IPS-20b (cell line): ENCODE measurements around the gene ANKZF1.
A peak's percentile ranks its signal among the peaks of the same experiment; 100 is the strongest.
"Not testable (repeated sequence)": the region's sequence is repeated elsewhere in the genome, so short reads cannot be mapped to it uniquely, and the experiment has no call there.

ENCODE experiments used
- H3K27ac ChIP-seq: one replicate; pipeline ENCODE4 v1.5.1; 2013; ENCODE audit warnings: low read length
- H3K27me3 ChIP-seq: 2 replicates; pipeline ENCODE4 v1.6.1; 2013; ENCODE audit warnings: mild to moderate bottlenecking, low read length, inconsistent platforms; ENCODE audit not compliant: insufficient read depth
- H3K36me3 ChIP-seq: 2 replicates; pipeline ENCODE4 v1.6.1; 2013; ENCODE audit warnings: low read depth, mild to moderate bottlenecking, inconsistent platforms, low read length, moderate library complexity; ENCODE audit not compliant: insufficient read depth
- H3K4me1 ChIP-seq: 2 replicates; pipeline ENCODE4 v1.6.1; 2013; ENCODE audit warnings: mild to moderate bottlenecking, control low read depth, inconsistent platforms, low read length, moderate library complexity; ENCODE audit not compliant: insufficient read depth
- H3K4me3 ChIP-seq: 2 replicates; pipeline ENCODE4 v1.5.1; 2013; ENCODE audit warnings: mild to moderate bottlenecking, low read length, inconsistent platforms
- H3K9ac ChIP-seq: 2 replicates; pipeline ENCODE4 v1.6.1; 2013; ENCODE audit warnings: low read depth, mild to moderate bottlenecking, inconsistent platforms, low read length, moderate library complexity
- H3K9me3 ChIP-seq: 2 replicates; pipeline ENCODE4 v1.6.1; 2013; ENCODE audit warnings: mild to moderate bottlenecking, low read depth, low read length, inconsistent platforms; ENCODE audit not compliant: insufficient read depth

The ANKZF1 gene

GRCh38 chr2:219200502-219201326 lies 28.9 kb upstream of the ANKZF1 start:
- H3K9ac ChIP-seq, H3K36me3 ChIP-seq, H3K27me3 ChIP-seq, H3K4me3 ChIP-seq, H3K4me1 ChIP-seq, H3K9me3 ChIP-seq, H3K27ac ChIP-seq: not testable (repeated sequence)

DNA sequence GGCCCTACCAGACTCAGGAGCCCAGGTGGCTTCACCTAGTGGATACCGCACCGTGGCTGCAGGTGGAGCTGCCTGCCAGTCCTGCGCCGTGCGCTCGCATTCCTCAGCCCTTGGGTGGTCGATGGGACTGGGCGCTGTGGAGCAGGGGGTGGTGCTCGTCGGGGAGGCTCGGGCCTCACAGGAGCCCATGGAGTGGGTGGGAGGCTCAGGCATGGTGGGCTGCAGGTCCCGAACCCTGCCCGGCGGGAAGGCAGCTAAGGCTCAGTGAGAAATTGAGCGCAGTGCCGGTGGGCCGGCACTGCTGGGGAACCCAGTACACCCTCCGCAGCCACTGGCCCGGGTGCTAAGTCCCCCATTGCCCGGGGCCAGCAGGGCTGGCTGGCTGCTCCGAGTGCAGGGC lies 28.3 kb upstream of the ANKZF1 start:
- not testable (repeated sequence) for H3K27me3 ChIP-seq, H3K27ac ChIP-seq, H3K36me3 ChIP-seq, H3K9ac ChIP-seq, H3K4me3 ChIP-seq, H3K9me3 ChIP-seq, H3K4me1 ChIP-seq

DNA sequence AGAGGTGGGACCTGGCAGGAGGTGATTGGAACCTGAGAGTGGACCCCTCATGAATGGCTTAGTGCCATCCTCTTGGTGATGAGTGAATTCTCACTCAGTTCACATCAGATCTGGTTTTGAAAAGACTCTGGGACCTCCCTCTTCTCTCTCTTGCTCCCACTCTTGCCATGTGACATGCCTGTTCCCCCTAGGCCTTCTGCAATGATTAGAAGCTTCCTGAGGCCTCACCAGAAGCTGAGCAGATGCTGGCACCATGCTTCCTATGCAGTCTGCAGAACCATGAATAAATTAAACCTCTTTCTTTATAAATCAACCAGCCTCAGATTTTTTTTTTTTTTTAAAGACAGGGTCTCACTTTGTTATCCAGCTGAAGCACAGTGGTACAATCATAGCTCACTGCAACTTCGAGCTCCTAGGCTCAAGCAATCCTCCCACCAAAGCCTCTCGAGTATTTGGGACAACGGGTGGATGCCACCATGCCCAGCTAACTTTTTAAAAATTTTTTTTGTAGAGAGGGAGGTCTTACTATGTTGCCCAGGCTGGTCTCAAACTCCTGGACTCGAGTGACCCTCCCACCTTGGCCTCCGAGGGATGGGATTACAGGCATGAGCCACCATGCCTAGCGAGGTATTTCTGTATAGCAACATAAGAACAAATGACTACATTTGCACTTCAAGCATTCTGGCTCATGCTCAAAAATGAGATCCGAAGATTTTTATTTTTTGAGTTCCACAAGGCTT lies 25.0 kb upstream of the ANKZF1 start:
- peaks cover 15% of the 10 kb centered on the region; the same call in 1 of the 2 replicates for H3K36me3 ChIP-seq
- H3K4me3 ChIP-seq, result no peak overlapping the region
- no peaks in the 10 kb centered on the region for H3K27me3 ChIP-seq
- H3K27ac ChIP-seq, result no peak overlapping the region
- H3K9me3 ChIP-seq, result no peaks in the 10 kb centered on the region
- no peak overlapping the region for H3K9ac ChIP-seq
- H3K4me1 ChIP-seq, result peaks cover 4% of the 10 kb centered on the region; the same call in 1 of the 2 replicates

DNA sequence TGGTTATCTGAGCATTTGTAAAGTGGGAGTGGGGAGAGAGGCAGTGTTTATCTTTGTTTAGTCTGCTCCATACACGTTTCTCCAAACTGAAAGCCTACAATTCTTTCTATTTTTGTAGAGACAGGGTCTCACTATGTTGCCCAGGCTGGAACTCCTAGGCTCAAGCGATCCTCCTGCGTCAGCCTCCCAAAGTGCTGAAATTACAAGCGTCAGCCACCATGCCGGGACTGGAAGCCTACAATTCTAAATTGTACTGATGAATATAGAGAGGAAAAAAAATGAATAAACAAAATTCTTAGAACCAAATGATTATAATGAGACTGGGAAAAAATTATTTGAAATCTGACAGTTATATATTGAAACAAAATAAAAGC lies 24.5 kb upstream of the ANKZF1 start:
- Histone ChIP-seq H3K4me3 (no peak overlapping the region), H3K9ac (no peak overlapping the region), H3K4me1 (peaks cover 4% of the 10 kb centered on the region; the same call in 1 of the 2 replicates), H3K36me3 (peaks cover 20% of the 10 kb centered on the region; the same call in 1 of the 2 replicates), H3K9me3 (no peaks in the 10 kb centered on the region), H3K27ac (no peak overlapping the region), H3K27me3 (no peaks in the 10 kb centered on the region)

- H3K36me3 ChIP-seq, result peaks cover 26% of the 10 kb centered on the region; the same call in 1 of the 2 replicates
- H3K4me1 ChIP-seq, result peaks cover 4% of the 10 kb centered on the region; the same call in 1 of the 2 replicates
- peak overlapping the region; percentile 73; the same call in 1 of the 2 replicates for H3K9ac ChIP-seq
- H3K4me3 ChIP-seq, result peak overlapping the region; percentile 84
- no peak overlapping the region for H3K27ac ChIP-seq
- no peaks in the 10 kb centered on the region for H3K27me3 ChIP-seq
- H3K9me3 ChIP-seq, result no peaks in the 10 kb centered on the region
These were observed 23.7 kb upstream of the ANKZF1 start for GRCh38 chr2:219205981-219206327.

GRCh38 chr2:219206328-219207133 lies 23.1 kb upstream of the ANKZF1 start, which contains the start of gene ZFAND2B:
ZFAND2B (plus strand) TSS chr2:219206782; CDS start chr2:219206988, 206 bp downstream.
- peak within 1 kb of the TSS; percentile 84 for H3K4me3 ChIP-seq
- peaks cover 31% of the 10 kb centered on the region; the same call in 1 of the 2 replicates for H3K36me3 ChIP-seq
- peak within 1 kb of the TSS; percentile 75 for H3K9ac ChIP-seq
- no peaks in the 10 kb centered on the region for H3K27me3 ChIP-seq
- peaks cover 4% of the 10 kb centered on the region; the same call in 1 of the 2 replicates for H3K4me1 ChIP-seq
- H3K9me3 ChIP-seq, result no peaks in the 10 kb centered on the region
- no peak within 1 kb of the TSS for H3K27ac ChIP-seq

GRCh38 chr2:219207134-219207883 lies 22.3 kb upstream of the ANKZF1 start:
- Histone ChIP-seq H3K4me3 (peak overlapping the region; percentile 84), H3K4me1 (peaks cover 4% of the 10 kb centered on the region; the same call in 1 of the 2 replicates), H3K27ac (no peak overlapping the region), H3K9me3 (no peaks in the 10 kb centered on the region), H3K27me3 (no peaks in the 10 kb centered on the region), H3K9ac (peak overlapping the region; percentile 75; the same call in 1 of the 2 replicates), H3K36me3 (peaks cover 35% of the 10 kb centered on the region; the same call in 1 of the 2 replicates)

- no peaks in the 10 kb centered on the region for H3K9me3 ChIP-seq
- H3K9ac ChIP-seq, result peak overlapping the region; percentile 75; the same call in 1 of the 2 replicates
- peak overlapping the region; percentile 84; the same call in 1 of the 2 replicates for H3K4me3 ChIP-seq
- H3K27me3 ChIP-seq, result no peaks in the 10 kb centered on the region
- no peak overlapping the region for H3K27ac ChIP-seq
- H3K4me1 ChIP-seq, result peaks cover 4% of the 10 kb centered on the region; the same call in 1 of the 2 replicates
- peaks cover 43% of the 10 kb centered on the region; the same call in 1 of the 2 replicates for H3K36me3 ChIP-seq
These were observed 21.5 kb upstream of the ANKZF1 start for GRCh38 chr2:219207884-219208740.

DNA sequence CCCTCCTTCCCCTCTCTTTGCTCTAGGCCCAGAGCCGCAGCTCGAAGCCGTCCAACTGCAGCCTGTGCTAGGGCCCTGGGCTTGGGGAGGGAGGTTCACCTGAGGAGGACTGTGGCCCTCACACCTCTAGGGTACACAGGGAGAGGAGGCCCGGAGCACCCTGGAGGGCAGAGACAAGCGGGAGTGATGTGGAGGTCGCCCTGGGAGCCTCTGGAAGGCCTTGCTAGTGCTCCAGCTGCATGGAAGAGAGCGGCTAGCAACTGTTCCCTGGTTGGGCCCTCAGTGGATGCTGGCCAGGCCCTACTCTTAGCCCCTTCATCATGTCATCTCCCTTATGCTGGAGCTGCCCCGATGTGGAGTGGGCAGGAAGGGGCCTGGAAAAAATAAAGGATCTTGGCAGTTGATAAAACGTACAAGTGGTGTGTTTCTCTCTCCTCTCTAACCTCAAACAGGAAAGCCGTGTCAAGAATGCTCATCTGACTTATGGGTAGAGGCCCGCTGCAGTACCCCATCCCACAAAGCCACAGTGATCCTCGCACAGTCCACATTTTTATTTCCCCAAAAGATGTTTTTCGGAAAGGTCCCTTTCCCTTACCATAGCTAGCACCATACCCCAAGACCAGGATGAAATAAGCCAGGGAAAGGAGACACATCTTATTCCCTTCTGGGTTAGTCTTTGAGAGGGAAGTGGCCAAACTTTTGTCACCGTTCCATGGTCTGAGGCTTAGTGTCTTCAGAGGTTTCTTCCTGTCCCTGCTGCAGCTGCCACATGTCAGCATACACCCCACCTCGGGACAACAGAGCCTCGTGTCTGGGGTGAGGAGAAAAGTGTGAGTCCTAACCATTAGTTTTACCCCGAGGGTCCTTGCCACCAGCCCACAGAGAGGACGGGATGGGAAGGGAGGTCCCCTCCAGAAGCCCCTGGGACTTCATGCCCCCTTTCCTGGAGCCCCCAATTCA lies 20.1 kb upstream of the ANKZF1 start:
- H3K27ac ChIP-seq, result no peak overlapping the region

More for the DNA sequence above, 20.1 kb upstream of the ANKZF1 start:
- no peaks in the 10 kb centered on the region for H3K27me3 ChIP-seq
- H3K9ac ChIP-seq, result no peak overlapping the region
- no peaks in the 10 kb centered on the region for H3K9me3 ChIP-seq
- H3K4me3 ChIP-seq, result no peak overlapping the region
- peaks cover 4% of the 10 kb centered on the region; the same call in 1 of the 2 replicates for H3K4me1 ChIP-seq
- peaks cover 57% of the 10 kb centered on the region for H3K36me3 ChIP-seq
